ENCODE results near the gene LIX1L. TPM values are rescaled to one million over a fixed set of nuclear protein-coding genes. Genes with fewer than 3 reads are reported as not detected.

LIX1L gene
- total and polyA plus RNA-seq, 2 of the 13 experiments (the other 11 are each of a cell fraction or from before 2014, with no cell fraction given): 8.1 to 24.9 TPM

GRCh38 chr1:145927063-145927886 lies 30.5 kb downstream of the LIX1L start, which contains the start of gene RBM8A (continued):
- TF ChIP-seq TAF1 (CRISPR knock-in tag; IDR thresholded peaks at IDR 0.05): peak; percentile 81
- peak; percentile 44; the same call in 1 of the 2 replicates for TF ChIP-seq NAIF1 (CRISPR knock-in tag; IDR thresholded peaks at IDR 0.05; ENCODE audit: borderline replicate concordance)
- no peak for TF ChIP-seq ZNF703 (CRISPR knock-in tag; IDR thresholded peaks at IDR 0.05; ENCODE audit: borderline replicate concordance)
- TF ChIP-seq ZNF713 (CRISPR knock-in tag; IDR thresholded peaks at IDR 0.05): no peak
- peak; percentile 33; the same call in 1 of the 2 replicates for TF ChIP-seq FOXO1 (CRISPR knock-in tag; IDR thresholded peaks at IDR 0.05)
- TF ChIP-seq TRIM24 (CRISPR knock-in tag; IDR thresholded peaks at IDR 0.05): no peak
- TF ChIP-seq SUZ12 (IDR thresholded peaks at IDR 0.05; ENCODE audit: low read depth, low read length): no peak
- TF ChIP-seq ZNF629 (CRISPR knock-in tag; conservative IDR thresholded peaks at IDR 0.05): no peak
- TF ChIP-seq CSRNP2 (CRISPR knock-in tag; conservative IDR thresholded peaks at IDR 0.05; ENCODE audit: low read depth): no peak
- peak; percentile 71; the same call in 1 of the 2 replicates for TF ChIP-seq GZF1 (CRISPR knock-in tag; IDR thresholded peaks at IDR 0.05)
- TF ChIP-seq SNAI1 (CRISPR knock-in tag; IDR thresholded peaks at IDR 0.05; ENCODE audit: borderline replicate concordance): no peak
- TF ChIP-seq ZNF367 (CRISPR knock-in tag; IDR thresholded peaks at IDR 0.05; ENCODE audit: borderline replicate concordance): no peak
- peak; percentile 29; the same call in 1 of the 2 replicates for TF ChIP-seq KDM3A (CRISPR knock-in tag; IDR thresholded peaks at IDR 0.05; ENCODE audit: low read depth)
- no peak for TF ChIP-seq IKZF1 (IDR thresholded peaks at IDR 0.05)
- TF ChIP-seq PAWR (CRISPR knock-in tag; IDR thresholded peaks at IDR 0.05; ENCODE audit: borderline replicate concordance): no peak
- no peak for TF ChIP-seq FOSL1 (CRISPR knock-in tag; IDR thresholded peaks at IDR 0.05; ENCODE audit: borderline replicate concordance)
- TF ChIP-seq ATM (IDR thresholded peaks at IDR 0.05; ENCODE audit: borderline replicate concordance): no peak
- no peak for TF ChIP-seq SMARCC2 (IDR thresholded peaks at IDR 0.05)
- peak; percentile 74 for TF ChIP-seq ETV5 (CRISPR knock-in tag; IDR thresholded peaks at IDR 0.05; ENCODE audit: borderline replicate concordance)
- TF ChIP-seq ZNF552 (CRISPR knock-in tag; IDR thresholded peaks at IDR 0.05; ENCODE audit: borderline replicate concordance): no peak
- TF ChIP-seq EP300 (IDR thresholded peaks at IDR 0.05; ENCODE audit: low read depth in 2 of 2, low read length in 2 of 2): 0 out of 4 replicates have a peak, but pooled peaks of 1 of the 2 experiments have one; percentile 10
- no peak for TF ChIP-seq EP300 (CRISPR knock-in tag; IDR thresholded peaks at IDR 0.05; ENCODE audit: borderline replicate concordance)
- no peak for TF ChIP-seq ZNF670 (CRISPR knock-in tag; IDR thresholded peaks at IDR 0.05; ENCODE audit: borderline replicate concordance)
- TF ChIP-seq MTA3 (CRISPR knock-in tag; IDR thresholded peaks at IDR 0.05): no peak
- no peak for TF ChIP-seq ZNF691 (CRISPR knock-in tag; IDR thresholded peaks at IDR 0.05; ENCODE audit: borderline replicate concordance, low read depth)
- peak; percentile 32 for TF ChIP-seq RBM22 (optimal IDR thresholded peaks at IDR 0.05; ENCODE audit: low read length)
- 0 out of 2 replicates have a peak, but pooled peaks have one; percentile 41 for TF ChIP-seq ZNF256 (CRISPR knock-in tag; conservative IDR thresholded peaks at IDR 0.05)
- no peak for TF ChIP-seq ISL2 (CRISPR knock-in tag; IDR thresholded peaks at IDR 0.05)
- TF ChIP-seq NFE2L2 (IDR thresholded peaks at IDR 0.05; ENCODE audit: low read length): no peak
- no peak for TF ChIP-seq ZNF678 (CRISPR knock-in tag; IDR thresholded peaks at IDR 0.05)
- no peak for TF ChIP-seq ZNF572 (CRISPR knock-in tag; IDR thresholded peaks at IDR 0.05)
- no peak for TF ChIP-seq ZNF879 (CRISPR knock-in tag; IDR thresholded peaks at IDR 0.05)

Data from HepG2 (cell line).